ENCODE data around the gene FGF11.
A peak's percentile ranks its signal among the peaks of the same experiment; 100 is the strongest.

The FGF11 gene

GRCh38 chr17:7442142-7442541, 2.8 kb downstream of the FGF11 start:
- DNase-seq (ENCODE audit: low read depth in 2 of 2) = no peak
- TF ChIP-seq, protein P1, sequence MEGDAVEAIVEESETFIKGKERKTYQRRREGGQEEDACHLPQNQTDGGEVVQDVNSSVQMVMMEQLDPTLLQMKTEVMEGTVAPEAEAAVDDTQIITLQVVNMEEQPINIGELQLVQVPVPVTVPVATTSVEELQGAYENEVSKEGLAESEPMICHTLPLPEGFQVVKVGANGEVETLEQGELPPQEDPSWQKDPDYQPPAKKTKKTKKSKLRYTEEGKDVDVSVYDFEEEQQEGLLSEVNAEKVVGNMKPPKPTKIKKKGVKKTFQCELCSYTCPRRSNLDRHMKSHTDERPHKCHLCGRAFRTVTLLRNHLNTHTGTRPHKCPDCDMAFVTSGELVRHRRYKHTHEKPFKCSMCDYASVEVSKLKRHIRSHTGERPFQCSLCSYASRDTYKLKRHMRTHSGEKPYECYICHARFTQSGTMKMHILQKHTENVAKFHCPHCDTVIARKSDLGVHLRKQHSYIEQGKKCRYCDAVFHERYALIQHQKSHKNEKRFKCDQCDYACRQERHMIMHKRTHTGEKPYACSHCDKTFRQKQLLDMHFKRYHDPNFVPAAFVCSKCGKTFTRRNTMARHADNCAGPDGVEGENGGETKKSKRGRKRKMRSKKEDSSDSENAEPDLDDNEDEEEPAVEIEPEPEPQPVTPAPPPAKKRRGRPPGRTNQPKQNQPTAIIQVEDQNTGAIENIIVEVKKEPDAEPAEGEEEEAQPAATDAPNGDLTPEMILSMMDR (IDR thresholded peaks at IDR 0.05; ENCODE audit: low read depth, low read length) = no peak

GRCh38 chr17:7443499-7444485, 4.5 kb downstream of the FGF11 start:
- TF ChIP-seq, protein P1 (IDR thresholded peaks at IDR 0.05; ENCODE audit: low read depth, low read length) = no peak
- DNase-seq (ENCODE audit: low read depth in 2 of 2) = peak; percentile 44 to 89
- no peak overlapping the region for H3K4me3 ChIP-seq (replicated peaks in 1 of 2; ENCODE audit: low read depth in 2 of 2, low read length in 2 of 2)

More at GRCh38 chr17:7442142-7442541, 2.8 kb downstream of the FGF11 start:
- no peak overlapping the region for H3K4me3 ChIP-seq (replicated peaks in 1 of 2; ENCODE audit: low read depth in 2 of 2, low read length in 2 of 2)

GRCh38 chr17:7444682-7445618, 5.6 kb downstream of the FGF11 start, which contains the start of gene CHRNB1:
CHRNB1 (plus strand) TSS chr17:7445061; CDS start chr17:7445128, 67 bp downstream.
- peak; percentile 43 to 45 for DNase-seq (ENCODE audit: low read depth in 2 of 2)
- TF ChIP-seq, protein P1 (IDR thresholded peaks at IDR 0.05; ENCODE audit: low read depth, low read length) = no peak
- peak within 1 kb of the TSS; percentile 32 to 36 for H3K4me3 ChIP-seq (replicated peaks in 1 of 2; ENCODE audit: low read depth in 2 of 2, low read length in 2 of 2)

- TF ChIP-seq, protein P1 (IDR thresholded peaks at IDR 0.05; ENCODE audit: low read depth, low read length) = no peak
- peak overlapping the region in 1 of 2 donors; percentile 36 for H3K4me3 ChIP-seq (replicated peaks in 1 of 2; ENCODE audit: low read depth in 2 of 2, low read length in 2 of 2)
- DNase-seq (ENCODE audit: low read depth in 2 of 2) = no peak
Measured at GRCh38 chr17:7445619-7445968, 6.3 kb downstream of the FGF11 start.

DNA sequence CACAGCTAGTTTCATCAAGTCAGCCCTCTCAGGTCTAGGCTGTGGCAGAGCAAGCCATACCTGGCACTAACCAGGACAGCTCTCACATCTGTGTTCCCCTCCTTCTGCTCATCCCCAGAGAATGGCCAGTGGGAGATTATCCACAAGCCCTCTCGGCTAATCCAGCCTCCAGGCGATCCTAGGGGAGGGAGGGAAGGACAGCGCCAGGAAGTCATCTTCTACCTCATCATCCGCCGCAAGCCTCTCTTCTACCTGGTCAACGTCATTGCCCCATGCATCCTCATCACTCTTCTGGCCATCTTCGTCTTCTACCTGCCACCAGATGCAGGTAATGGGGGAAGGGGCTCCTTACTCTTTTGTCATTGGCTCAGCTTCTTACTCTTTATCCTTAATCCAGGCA, 9.1 kb downstream of the FGF11 start:
- no peak for DNase-seq (ENCODE audit: low read depth in 2 of 2)
- H3K4me3 ChIP-seq (replicated peaks in 1 of 2; ENCODE audit: low read depth in 2 of 2, low read length in 2 of 2) = no peak overlapping the region
- TF ChIP-seq, protein P1 (IDR thresholded peaks at IDR 0.05; ENCODE audit: low read depth, low read length) = no peak

GRCh38 chr17:7459961-7460545, 20.7 kb downstream of the FGF11 start:
- TF ChIP-seq, protein P1 (IDR thresholded peaks at IDR 0.05; ENCODE audit: low read depth, low read length) = no peak
- peak in 1 of 2 donors; percentile 32 for DNase-seq (ENCODE audit: low read depth in 2 of 2)
- H3K4me3 ChIP-seq (replicated peaks in 1 of 2; ENCODE audit: low read depth in 2 of 2, low read length in 2 of 2) = no peak overlapping the region

Measured in cardiac fibroblast (primary cell).